H1 (cell line): ENCODE data around the gene B3GALT5. TPM values are rescaled to one million over a fixed set of nuclear protein-coding genes. Genes with fewer than 3 reads are reported as not detected.

Experiments
- CTCF ChIA-PET: fragments of 300-600 bp; sonication (Branson Sonifier 250); formaldehyde crosslinking; loops from one replicate; lab custom pipeline; 2021; ENCODE audit not compliant: partially characterized antibody; lab: Charles Lee
- POLR2A ChIA-PET: fragments of 300-600 bp; sonication (Branson Sonifier 250); formaldehyde crosslinking; loops from one replicate; lab custom pipeline; 2021; ENCODE audit warnings: inconsistent platforms; ENCODE audit not compliant: partially characterized antibody; lab: Charles Lee
- DNase-seq, 2 experiments: peaks; one replicate each; pipeline versions ENCODE4 v3.0.0 to v3.0.0-alpha.2; 2010 to 2022; ENCODE audit warnings: low spot score in 2 of 2, low read depth in 1 of 2, mixed read lengths in 1 of 2
- FAIRE-seq: peaks from 2 replicates; lab custom pipeline; 2011; peaks lifted over from hg19 to GRCh38; lab: Jason Lieb, UNC
- H2AFZ ChIP-seq: 2 replicates; pipeline ENCODE4 v1.8.1; 2012; ENCODE audit warnings: low read length, inconsistent platforms
- H2AK5ac ChIP-seq: 2 replicates; pipeline ENCODE4 v1.6.1; 2013; ENCODE audit warnings: low read depth, low read length
- H2BK120ac ChIP-seq: replicated peaks from 2 replicates; pipeline ENCODE3; 2013; ENCODE audit warnings: low read depth, low read length, inconsistent platforms
- H2BK12ac ChIP-seq: 2 replicates; pipeline ENCODE4 v1.6.1; 2013; ENCODE audit warnings: low read depth, low read length
- H2BK15ac ChIP-seq: 2 replicates; pipeline ENCODE4 v1.6.1; 2013; ENCODE audit warnings: low read length
- H2BK20ac ChIP-seq: 2 replicates; pipeline ENCODE4 v1.6.1; 2013; ENCODE audit warnings: low read length
- H2BK5ac ChIP-seq: 2 replicates; pipeline ENCODE4 v1.6.1; 2013; ENCODE audit warnings: low read depth, low read length
- H3K14ac ChIP-seq: 2 replicates; pipeline ENCODE4 v1.6.1; 2013; ENCODE audit warnings: inconsistent platforms; ENCODE audit not compliant: insufficient read length
- H3K18ac ChIP-seq: 2 replicates; pipeline ENCODE4 v1.6.1; 2013; ENCODE audit warnings: low read length; ENCODE audit errors: extremely low read depth
- H3K23ac ChIP-seq: 2 replicates; pipeline ENCODE4 v1.6.1; 2013; ENCODE audit warnings: inconsistent platforms; ENCODE audit not compliant: insufficient read length
- H3K23me2 ChIP-seq: 2 replicates; pipeline ENCODE4 v1.6.1; 2013; ENCODE audit warnings: low read depth, low read length
- H3K27ac ChIP-seq: 2 replicates; pipeline ENCODE4 v1.6.1; 2011; ENCODE audit warnings: low read depth, low read length, inconsistent platforms
- H3K27me3 ChIP-seq, 4 experiments: replicated peaks in 1 of 4; 1 replicate in 1 of 4; 2 replicates in 3 of 4; pipeline versions ENCODE4 v1.6.1 to v1.8.1; 2011 to 2013; ENCODE audit warnings: low read length in 3 of 4, mild to moderate bottlenecking in 3 of 4, inconsistent platforms in 2 of 4, mixed read lengths in 2 of 4, moderate library complexity in 1 of 4; ENCODE audit not compliant: control insufficient read depth in 3 of 4, insufficient read depth in 3 of 4; ENCODE audit errors: extremely low read depth in 1 of 4
- H3K36me3 ChIP-seq, 4 experiments: 2 replicates each; pipeline versions ENCODE4 v1.6.1 to v1.8.1; 2011 to 2013; ENCODE audit warnings: mild to moderate bottlenecking in 4 of 4, low read length in 3 of 4, moderate library complexity in 2 of 4, control low read depth in 1 of 4, inconsistent platforms in 1 of 4; ENCODE audit not compliant: insufficient read depth in 4 of 4, control insufficient read depth in 2 of 4
- H3K4ac ChIP-seq: replicated peaks from 2 replicates; pipeline ENCODE3; 2013; ENCODE audit warnings: low read length, low read depth, mixed read lengths, inconsistent platforms; ENCODE audit not compliant: insufficient read length
- H3K4me1 ChIP-seq, 4 experiments: replicated peaks in 1 of 4; 1 replicate in 1 of 4; 2 replicates in 3 of 4; pipeline versions ENCODE4 v1.6.1 to v1.8.1; 2011 to 2013; ENCODE audit warnings: low read length in 3 of 4, inconsistent platforms in 2 of 4, mixed read lengths in 1 of 4; ENCODE audit not compliant: insufficient read depth in 4 of 4, control insufficient read depth in 3 of 4
- H3K4me2 ChIP-seq, 2 experiments: 2 replicates each; pipeline versions ENCODE4 v1.6.1 to v1.8.1; 2011 to 2013; ENCODE audit warnings: low read depth in 2 of 2, low read length in 2 of 2, control low read depth in 1 of 2, inconsistent platforms in 1 of 2, mild to moderate bottlenecking in 1 of 2; ENCODE audit not compliant: insufficient read depth in 1 of 2
- H3K4me3 ChIP-seq, 4 experiments: fragments of 200-600, 300-600 bp in 1 of 4; sonication (generic), shearing (Covaris generic), sonication (Bioruptor Twin) in 1 of 4; 2 replicates each; pipeline versions ENCODE4 v1.5.1 to v1.8.1; 2011 to 2016; ENCODE audit warnings: low read length in 4 of 4, low read depth in 3 of 4, control low read depth in 2 of 4, inconsistent platforms in 2 of 4, mild to moderate bottlenecking in 2 of 4, mixed read lengths in 1 of 4, moderate library complexity in 1 of 4; ENCODE audit not compliant: insufficient read depth in 2 of 4; ENCODE audit errors: extremely low read depth in 1 of 4
- H3K56ac ChIP-seq: replicated peaks from 2 replicates; pipeline ENCODE3; 2013; ENCODE audit warnings: low read depth, mild to moderate bottlenecking, mixed read lengths, low read length, inconsistent platforms; ENCODE audit not compliant: insufficient read length
- H3K79me1 ChIP-seq: 2 replicates; pipeline ENCODE4 v1.6.1; 2013; ENCODE audit warnings: low read depth, low read length, control low read depth
- H3K79me2 ChIP-seq, 2 experiments: 2 replicates each; pipeline versions ENCODE4 v1.6.1 to v1.8.1; 2012 to 2013; ENCODE audit warnings: low read length in 2 of 2, mild to moderate bottlenecking in 2 of 2, inconsistent platforms in 1 of 2; ENCODE audit not compliant: insufficient read depth in 2 of 2, control insufficient read depth in 1 of 2
- H3K9ac ChIP-seq, 4 experiments: replicated peaks in 1 of 4; 1 replicate in 1 of 4; 2 replicates in 3 of 4; pipeline versions ENCODE4 v1.6.1 to v1.8.1; 2011 to 2013; ENCODE audit warnings: low read depth in 3 of 4, low read length in 3 of 4, control low read depth in 2 of 4, mild to moderate bottlenecking in 2 of 4, moderate library complexity in 2 of 4, inconsistent platforms in 1 of 4; ENCODE audit errors: extremely low read depth in 1 of 4
- H3K9me3 ChIP-seq, 2 experiments: 2 replicates each; pipeline versions ENCODE4 v1.6.1 to v1.8.1; 2012 to 2013; ENCODE audit warnings: mild to moderate bottlenecking in 2 of 2, moderate library complexity in 2 of 2, control low read depth in 1 of 2, inconsistent platforms in 1 of 2, low read depth in 1 of 2, low read length in 1 of 2, mixed read lengths in 1 of 2; ENCODE audit not compliant: insufficient read depth in 2 of 2
- H4K20me1 ChIP-seq, 2 experiments: replicated peaks in 1 of 2; 2 replicates each; pipeline versions ENCODE3 to v1.8.1; 2011 to 2013; ENCODE audit warnings: inconsistent platforms in 2 of 2, low read length in 2 of 2, mild to moderate bottlenecking in 1 of 2; ENCODE audit not compliant: insufficient read depth in 2 of 2, control insufficient read depth in 1 of 2
- H4K5ac ChIP-seq: 2 replicates; pipeline ENCODE4 v1.6.1; 2013; ENCODE audit warnings: low read length, low read depth, mixed read lengths, inconsistent platforms; ENCODE audit not compliant: insufficient read length
- H4K8ac ChIP-seq: 2 replicates; pipeline ENCODE4 v1.8.0; 2013; ENCODE audit warnings: mild to moderate bottlenecking, moderate library complexity, low read length, inconsistent platforms; ENCODE audit not compliant: insufficient read depth; ENCODE audit errors: extremely low read depth
- H4K91ac ChIP-seq: replicated peaks from 2 replicates; pipeline ENCODE3; 2013; ENCODE audit warnings: low read length, mixed read lengths, inconsistent platforms; ENCODE audit not compliant: insufficient read length
- ATF2 ChIP-seq: IDR thresholded peaks from 2 replicates; pipeline ENCODE4 v1.6.1; 2012; ENCODE audit warnings: low read length, inconsistent platforms
- EZH2 ChIP-seq: fragments of 200-600 bp; sonication (generic); IDR thresholded peaks from 2 replicates; pipeline ENCODE4 v1.7.1; 2012; ENCODE audit warnings: low read depth, mild to moderate bottlenecking, moderate library complexity, low read length, inconsistent platforms; ENCODE audit not compliant: severe bottlenecking
- TAF1 ChIP-seq: IDR thresholded peaks from 2 replicates; pipeline ENCODE4 v1.6.1; 2011; ENCODE audit warnings: mild to moderate bottlenecking, low read depth, low read length
- WGBS, 2 experiments: shearing (Covaris generic) in 1 of 2; methylation state at CpG; one replicate each; pipeline versions ENCODE4 v1.1.6 to v1.1.7; 2013 to 2015; ENCODE audit warnings: low lambda C conversion rate in 2 of 2, mixed read lengths in 2 of 2, inconsistent platforms in 1 of 2, low coverage in 1 of 2, missing lambda C conversion rate in 1 of 2; ENCODE audit not compliant: insufficient replicate concordance in 2 of 2, insufficient coverage in 1 of 2, insufficient read length in 1 of 2; ENCODE audit errors: extremely low coverage in 1 of 2, missing lambda C conversion rate in 1 of 2; 5-methylcytosine and 5-hydroxymethylcytosine counted together
- polyA plus RNA-seq, 7 experiments: library from polyadenylated mRNA; depleted of rRNA in 3 of 7; stranded (reverse) in 5 of 7; unstranded in 2 of 7; fragments of >200 nt in 5 of 7; fragments of 200-250 nt in 2 of 7; gene quantifications; 1 replicate in 5 of 7; 2 replicates in 1 of 7; 4 replicates in 1 of 7; pipeline versions ENCODE4 v1.2.1 to v1.2.3, GENCODE V29; 2011 to 2013; ENCODE audit warnings: missing spikeins in 2 of 7, mixed read lengths in 2 of 7
- total RNA-seq: library from RNA; stranded (reverse); fragmentation: NEBNext Ultra II Directional; extraction: Animal tissue kit (Norgen Biotek cat#: 25700); gene quantifications from 2 replicates; pipeline ENCODE4 v1.2.1, GENCODE V29; 2021

Gene B3GALT5
- total and polyA plus RNA-seq, 2 of the 8 experiments (the other 6 are each of a cell fraction or from before 2014, with no cell fraction given) = 11.9 to 25.1 TPM

GRCh38 chr21:39686646-39687468 is 74.1 kb downstream of the B3GALT5 start:
- no peak overlapping the region for H3K9ac ChIP-seq
- H3K9me3 ChIP-seq = peaks cover 2 to 5% of the 10 kb centered on the region in 2 experiments; a peak in 1 of 4 replicates
- H3K4ac ChIP-seq = no peak overlapping the region
- ChIA-PET POLR2A (no interaction called here), CTCF (interaction anchor here (0.5 to 1.9 kb wide), 4 partner anchors 11 to 100 kb away, joined by 3 to 4 read pairs (median 3); no protein-coding TSS in a partner anchor)
- H2AFZ ChIP-seq = no peak overlapping the region
- no peaks in the 10 kb centered on the region; the same call in 1 of the 2 replicates for H3K23me2 ChIP-seq
- H2BK20ac ChIP-seq = no peak overlapping the region
- no peak overlapping the region for H3K27ac ChIP-seq
- no peak overlapping the region for H3K4me3 ChIP-seq
- peaks cover 0 to 4% (median 0%) of the 10 kb centered on the region in 4 experiments; a peak in 1 of 8 replicates for H3K36me3 ChIP-seq
- H4K20me1 ChIP-seq = peaks cover 0 to 1% of the 10 kb centered on the region in 2 experiments
- H3K4me2 ChIP-seq = no peak overlapping the region
- H2AK5ac ChIP-seq = no peak overlapping the region
- H3K4me1 ChIP-seq = peaks cover 0 to 2% (median 0%) of the 10 kb centered on the region in 4 experiments; a peak in 2 of 7 replicates
- no peak overlapping the region for H3K23ac ChIP-seq
- no peak overlapping the region for H4K5ac ChIP-seq
- 92% methylated on average over 15 of the region's 15 CpGs; no CpG with 5 or more reads in 1 of the 2 experiments for WGBS, 2 experiments
- H3K14ac ChIP-seq = no peak overlapping the region
- peak overlapping the region; percentile 32; the same call in 1 of the 2 replicates for H3K18ac ChIP-seq
- DNase-seq (no peak), FAIRE-seq (no peak)
- H2BK12ac ChIP-seq = peak overlapping the region; percentile 78; the same call in 1 of the 2 replicates
- H2BK15ac ChIP-seq = 0 out of 2 replicates have a peak overlapping the region, but pooled peaks have one; percentile 50
- H3K27me3 ChIP-seq = no peaks in the 10 kb centered on the region
- H4K91ac ChIP-seq = no peak overlapping the region
- H3K79me1 ChIP-seq = no peaks in the 10 kb centered on the region
- no peak overlapping the region for H3K56ac ChIP-seq
- TF ChIP-seq TAF1 = no peak
- TF ChIP-seq EZH2 = no peak
- no peak for TF ChIP-seq ATF2
- H2BK5ac ChIP-seq = no peak overlapping the region
- H4K8ac ChIP-seq = no peak overlapping the region
- H2BK120ac ChIP-seq = no peak overlapping the region
- no peaks in the 10 kb centered on the region for H3K79me2 ChIP-seq
